Globus pallidus (tissue), 1 donor: ENCODE measurements around the gene HTRA3.

Source experiments
- DNase-seq: peaks from one replicate; pipeline ENCODE4 v3.0.0-alpha.2; 2015; ENCODE audit warnings: low spot score

HTRA3 gene

DNA sequence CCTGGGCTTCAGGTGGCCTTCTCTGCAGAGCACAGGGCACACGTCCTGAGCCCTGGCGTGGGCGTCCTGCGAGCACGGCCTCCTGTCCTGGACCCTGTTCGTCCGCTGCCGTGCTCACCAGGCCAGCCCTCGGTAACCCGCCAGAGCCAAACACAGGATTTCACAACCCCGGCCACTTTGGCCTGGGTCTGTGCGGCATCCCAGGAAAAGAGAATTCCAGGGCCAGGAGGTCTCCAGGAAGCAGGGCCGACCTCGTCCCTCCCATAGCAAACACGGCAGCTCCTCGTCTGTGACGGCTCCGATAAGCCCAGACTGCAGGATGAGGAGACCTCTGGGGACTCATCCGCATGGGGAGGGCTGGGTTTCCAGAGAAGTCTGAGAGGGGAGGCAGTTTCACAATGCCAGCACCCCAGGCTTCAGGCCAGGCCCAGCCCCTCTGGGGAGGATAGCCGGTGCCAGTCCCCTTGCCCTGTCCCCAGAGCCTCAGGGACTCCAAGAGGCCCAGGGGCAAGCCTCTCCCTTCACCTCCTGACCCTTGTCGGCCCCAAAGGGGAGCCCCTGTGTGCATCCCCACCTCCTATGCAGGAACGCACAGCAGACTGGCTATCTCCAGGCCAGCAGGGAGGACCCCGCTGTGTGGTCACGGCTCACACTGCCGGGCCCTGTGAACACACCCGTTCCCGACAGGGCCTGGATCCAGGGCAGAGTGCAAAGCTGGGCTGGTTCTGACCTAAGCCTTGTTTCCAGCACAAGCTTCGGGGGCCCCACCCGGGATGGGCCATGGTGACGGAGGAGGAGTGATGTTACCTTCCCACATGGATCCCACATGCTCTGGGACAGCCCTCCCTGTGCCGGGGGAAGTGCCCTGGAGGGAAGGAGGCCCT is 22.3 kb upstream of the HTRA3 start:
- DNase-seq, result no peak

DNA sequence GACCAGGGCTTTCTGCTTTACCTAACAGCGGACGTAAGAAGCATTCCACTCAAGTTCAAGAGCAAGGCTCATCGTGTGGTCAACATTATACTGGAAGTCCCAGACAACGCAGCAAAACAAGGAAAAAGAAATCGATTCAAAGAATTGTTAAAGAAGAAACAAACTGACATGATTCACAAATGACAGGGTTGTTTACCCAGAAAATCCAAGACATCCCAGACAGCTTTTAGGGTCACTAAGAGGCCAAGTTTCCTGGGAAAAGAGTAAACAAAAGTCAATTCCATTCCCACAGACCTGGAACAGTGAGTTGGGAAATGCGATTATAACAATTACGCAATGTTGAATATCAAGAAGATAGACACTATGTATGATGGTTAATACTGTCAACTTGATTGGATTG is 21.5 kb upstream of the HTRA3 start:
- DNase-seq, result no peak

DNA sequence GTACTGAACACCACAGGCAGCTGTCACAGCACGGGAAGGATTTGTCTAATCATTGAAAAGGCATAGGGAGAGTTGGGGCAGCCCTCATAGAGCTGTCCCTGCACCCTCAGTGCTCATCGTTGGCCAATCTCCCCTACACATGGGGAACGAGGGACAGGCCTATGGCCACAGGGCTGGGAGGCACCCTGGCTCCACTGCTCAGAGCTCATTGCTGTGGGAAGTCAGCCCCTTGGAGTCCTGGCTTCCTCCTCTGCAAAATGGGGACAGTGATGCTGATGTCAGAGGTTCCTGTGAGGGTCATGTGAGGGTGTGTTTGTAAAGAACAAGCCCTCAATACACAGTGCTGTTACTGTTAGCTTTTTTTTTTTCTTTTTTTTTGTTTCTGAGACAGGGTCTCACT is 19.3 kb upstream of the HTRA3 start:
- DNase-seq, result no peak

DNA sequence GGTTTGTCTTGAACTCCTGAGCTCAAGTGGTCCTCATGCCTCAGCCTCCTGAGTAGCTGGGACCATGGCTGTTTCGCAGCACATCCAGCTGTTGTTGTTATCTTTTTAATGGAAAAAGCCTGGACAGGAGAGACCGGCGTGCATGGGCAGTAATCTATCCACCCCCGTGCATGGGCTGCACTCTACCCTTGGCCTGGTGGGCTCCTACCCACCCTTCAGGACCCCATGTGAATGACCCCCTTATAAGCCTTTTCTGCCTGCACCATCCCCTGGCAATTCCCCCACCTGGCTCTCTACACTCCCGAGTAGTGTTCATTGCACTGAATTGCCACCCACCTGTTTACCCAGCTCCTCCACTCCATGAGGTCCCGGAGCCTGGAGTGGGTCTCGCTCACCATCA is 18.9 kb upstream of the HTRA3 start:
- DNase-seq, result no peak

DNA sequence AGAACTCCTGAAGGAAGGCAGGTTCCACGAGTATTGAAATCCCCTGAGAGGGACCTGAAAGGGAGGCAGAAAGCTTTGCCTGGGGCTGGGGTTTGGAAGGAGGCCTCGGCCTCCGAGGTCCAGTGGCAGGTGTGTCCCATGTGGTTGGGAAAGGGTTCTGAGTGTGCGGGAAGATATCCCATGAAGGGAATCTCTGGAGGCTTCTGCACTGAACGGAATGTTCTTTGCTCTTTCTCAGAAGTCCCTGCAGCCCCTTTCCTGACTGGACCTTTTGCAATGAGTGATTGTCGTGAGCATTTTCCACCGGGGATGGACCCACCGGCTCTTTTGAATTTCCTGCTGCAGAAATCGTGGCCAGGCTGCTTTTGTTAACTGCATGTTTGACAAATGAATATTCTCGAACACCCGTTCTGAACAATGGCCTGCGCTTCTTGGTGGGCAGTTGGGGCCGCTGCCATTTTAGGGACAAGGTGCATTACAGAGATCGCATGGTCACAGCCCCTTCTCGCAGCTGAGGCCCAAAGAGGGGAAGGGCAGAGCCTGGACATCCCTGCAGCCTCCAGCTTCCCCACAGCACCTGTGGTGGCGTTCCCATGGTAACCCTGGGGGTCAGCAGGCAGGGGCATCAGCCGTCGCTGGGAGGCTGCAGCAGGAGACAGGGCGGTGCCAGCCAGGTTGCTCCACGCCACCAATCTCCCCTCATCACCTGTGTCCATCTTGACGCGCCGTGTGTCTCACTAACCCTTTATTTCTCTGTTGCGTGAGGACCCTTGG is 18.3 kb upstream of the HTRA3 start:
- DNase-seq, result no peak

DNA sequence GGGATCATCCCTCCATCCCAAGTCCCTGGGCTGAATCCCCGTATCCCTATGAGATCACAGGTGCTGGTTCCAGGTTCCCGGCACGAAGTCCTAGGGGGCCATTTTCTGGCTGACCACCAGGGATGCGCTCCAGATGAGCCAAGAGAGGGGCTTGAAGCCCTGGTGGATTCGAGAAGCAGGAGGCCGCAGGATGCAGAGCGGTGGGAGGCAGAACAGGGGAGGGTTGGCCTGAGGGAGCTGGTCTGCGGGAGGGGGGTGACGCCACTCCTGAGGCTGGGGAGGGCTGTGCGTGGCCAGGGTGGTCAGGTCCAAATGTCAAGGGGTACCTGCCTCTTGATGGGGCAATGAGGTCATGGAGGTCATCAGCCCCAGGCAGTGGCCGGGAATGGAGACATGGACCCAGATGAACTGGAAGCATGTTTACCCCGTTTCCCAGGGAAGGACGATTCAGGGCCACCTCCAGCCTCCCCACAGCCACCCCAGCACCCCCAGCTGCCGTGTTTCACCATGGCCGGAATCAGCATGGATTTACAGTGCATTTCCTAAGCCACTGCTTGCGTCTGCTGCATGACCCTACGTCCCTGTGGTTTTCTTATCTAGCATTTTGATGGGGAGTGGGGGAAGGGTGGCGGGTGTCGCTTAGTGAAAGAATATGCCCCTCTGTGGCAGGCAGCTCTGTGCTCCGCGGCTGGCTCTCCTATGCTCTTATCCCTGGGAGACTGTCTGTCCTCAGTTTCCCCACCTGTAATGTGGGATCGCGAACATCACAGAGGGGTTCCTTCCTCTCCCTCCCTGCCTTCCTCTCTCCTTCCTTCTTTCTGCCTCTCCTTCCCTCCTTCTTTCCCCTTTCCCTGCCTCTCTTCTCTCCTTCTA is 17.0 kb upstream of the HTRA3 start:
- no peak for DNase-seq

DNA sequence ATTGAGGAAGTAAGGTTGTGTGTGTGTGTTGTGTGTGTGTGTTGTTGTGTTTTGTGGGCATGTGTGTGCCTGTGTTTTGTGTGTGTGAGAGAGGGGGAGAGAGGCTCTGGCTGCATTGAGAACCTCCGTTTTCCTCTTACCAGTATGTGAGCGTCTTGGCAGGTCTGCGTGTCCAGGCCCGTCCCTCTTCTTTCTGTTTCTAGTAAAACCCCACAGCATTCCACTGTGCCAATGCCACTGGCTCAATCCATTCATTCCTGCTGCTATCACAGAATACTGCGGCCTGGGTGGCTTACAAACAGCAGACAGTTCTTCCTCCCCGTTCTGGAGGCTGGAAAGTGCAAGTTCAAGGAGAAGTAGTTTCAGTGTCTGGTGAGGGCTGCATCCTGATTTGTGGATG is 15.5 kb upstream of the HTRA3 start:
- DNase-seq, result no peak

DNA sequence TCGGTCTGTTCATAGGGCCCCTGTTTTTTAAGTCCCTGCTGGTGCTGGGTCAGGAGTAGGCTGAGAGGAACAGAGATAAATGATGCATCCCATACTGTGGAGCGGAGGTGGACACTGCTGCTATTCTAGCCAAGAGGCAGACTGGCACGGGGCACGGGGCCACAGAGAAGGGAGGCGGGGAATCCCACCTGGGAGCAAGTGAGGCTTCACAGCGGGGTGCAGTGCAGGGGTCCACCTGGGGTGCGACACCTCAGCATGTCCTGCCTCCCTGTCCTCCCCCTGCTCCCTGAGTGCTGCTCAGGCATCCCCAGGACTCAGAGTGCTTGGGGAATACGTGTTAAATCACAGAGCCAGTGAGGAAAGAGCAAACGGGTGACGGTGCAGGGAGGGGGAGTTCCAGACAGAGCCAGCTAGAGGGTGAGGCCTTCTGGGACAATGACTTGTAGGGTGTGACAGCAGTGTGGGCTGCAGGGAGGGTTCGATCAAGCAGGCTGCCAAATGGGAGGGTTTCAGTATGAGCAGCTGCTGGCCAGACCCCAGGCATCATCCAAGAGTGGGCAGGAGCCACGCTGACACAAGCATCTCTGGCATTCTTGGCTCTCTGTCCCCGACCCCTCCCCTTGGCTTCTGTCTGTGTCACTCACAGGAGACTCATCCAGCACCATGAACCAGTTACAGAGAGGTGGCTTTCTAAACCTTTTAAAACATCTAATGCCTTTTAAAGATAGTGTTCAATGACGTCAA is 13.7 kb upstream of the HTRA3 start:
- DNase-seq, result no peak

DNA sequence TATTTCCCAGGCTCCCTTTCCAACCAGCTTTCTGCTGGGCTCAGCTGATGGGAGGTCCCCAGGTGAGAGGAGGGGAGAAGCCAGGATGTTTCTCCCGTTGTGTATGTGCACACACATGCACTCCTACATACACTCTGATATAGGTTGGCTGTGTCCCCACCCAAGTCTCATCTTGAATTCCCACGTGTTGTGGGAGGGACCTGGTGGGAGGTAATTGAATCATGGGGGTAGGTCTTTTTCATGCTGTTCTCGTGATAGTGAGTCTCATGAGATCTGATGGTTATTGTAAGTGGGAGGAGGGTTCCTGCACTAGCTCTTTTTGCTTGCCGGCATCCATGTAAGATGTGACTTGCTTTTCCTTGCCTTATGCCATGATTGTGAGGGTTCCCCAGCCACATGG is 11.7 kb upstream of the HTRA3 start:
- DNase-seq, result no peak

DNA sequence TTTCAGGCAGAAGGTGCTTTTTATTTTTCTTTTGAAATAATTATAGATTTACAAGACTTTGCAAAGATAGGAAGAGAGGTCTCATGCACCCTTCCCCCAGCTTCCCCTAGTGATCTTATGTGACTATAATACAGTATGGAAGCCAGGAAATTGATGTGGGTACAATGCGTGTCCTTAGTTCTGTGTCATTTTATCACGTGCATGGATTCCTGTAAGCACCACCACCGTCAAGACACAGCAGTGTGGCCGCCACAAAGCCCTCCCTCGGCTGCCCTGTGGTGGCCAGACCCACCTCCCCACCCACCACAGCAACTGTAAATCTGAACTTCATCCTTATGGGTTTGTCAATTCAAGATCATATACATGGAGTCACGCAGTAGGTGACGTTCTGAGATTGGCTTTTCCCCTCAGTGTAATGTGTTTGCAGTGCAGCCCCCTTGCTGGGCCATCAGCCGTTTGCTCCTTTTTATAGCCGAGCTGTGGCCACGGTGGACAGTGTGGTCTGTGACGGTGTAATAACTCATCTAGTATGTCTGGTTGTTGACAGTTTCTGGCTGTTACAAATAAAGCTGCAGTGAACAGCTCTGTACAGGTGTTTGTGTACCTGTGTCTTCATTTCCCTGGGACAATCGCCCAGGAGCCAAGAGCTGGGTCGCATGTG is 10.9 kb upstream of the HTRA3 start:
- DNase-seq, result no peak

DNA sequence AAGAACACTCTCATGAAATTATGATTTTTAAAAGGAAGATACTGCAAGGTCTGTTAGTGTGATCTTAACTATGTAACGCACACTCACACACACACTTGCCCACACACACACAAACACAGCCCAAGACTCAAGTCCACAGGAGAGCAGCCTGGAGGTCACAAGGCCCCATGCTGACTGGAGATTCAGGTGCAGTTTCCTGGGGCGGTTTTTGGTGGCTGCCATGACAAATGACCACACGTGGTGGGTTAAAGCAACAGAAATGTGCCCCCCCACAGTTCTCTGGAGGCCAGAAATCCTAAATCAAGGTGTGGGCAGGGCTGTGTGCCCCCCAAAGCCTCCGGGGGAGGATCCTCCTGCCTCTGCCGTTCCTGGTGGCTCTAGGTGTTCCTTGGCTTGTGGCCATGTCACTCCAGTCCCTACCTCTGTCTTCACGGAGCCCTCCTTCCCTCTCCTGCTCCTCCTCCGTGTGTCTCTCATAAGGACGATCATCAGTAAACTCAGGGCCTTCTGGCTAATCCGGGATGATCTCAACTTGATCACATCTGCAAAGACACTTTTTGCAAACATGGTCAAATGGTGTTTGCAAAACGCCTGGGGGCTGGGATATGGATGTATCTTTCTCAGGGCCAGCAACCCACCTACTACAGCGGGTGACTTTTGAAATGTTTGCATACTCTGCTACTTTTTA is 9.7 kb upstream of the HTRA3 start:
- DNase-seq, result no peak

DNA sequence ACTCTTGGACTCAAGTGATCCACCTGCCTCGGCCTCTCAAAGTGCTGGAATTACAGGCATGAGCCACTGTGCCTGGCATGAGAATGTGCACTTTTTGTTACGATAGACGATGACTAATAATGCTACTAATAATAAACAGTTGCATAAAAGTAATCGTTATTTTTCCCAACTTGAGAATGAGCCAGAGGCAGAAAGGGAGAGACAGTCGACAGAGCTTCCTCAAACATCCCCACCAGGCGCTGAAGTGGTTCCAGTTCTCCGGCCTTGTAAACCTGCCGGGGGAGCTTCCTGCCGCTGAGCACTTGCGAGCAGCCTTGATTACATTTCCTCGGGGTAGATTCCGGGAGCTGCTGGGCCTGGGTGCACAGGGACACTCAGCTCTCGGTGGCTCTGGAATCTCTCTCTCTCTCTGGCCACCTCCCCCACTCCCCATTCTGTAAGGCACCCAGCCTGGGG is 8.9 kb upstream of the HTRA3 start:
- no peak for DNase-seq

DNA sequence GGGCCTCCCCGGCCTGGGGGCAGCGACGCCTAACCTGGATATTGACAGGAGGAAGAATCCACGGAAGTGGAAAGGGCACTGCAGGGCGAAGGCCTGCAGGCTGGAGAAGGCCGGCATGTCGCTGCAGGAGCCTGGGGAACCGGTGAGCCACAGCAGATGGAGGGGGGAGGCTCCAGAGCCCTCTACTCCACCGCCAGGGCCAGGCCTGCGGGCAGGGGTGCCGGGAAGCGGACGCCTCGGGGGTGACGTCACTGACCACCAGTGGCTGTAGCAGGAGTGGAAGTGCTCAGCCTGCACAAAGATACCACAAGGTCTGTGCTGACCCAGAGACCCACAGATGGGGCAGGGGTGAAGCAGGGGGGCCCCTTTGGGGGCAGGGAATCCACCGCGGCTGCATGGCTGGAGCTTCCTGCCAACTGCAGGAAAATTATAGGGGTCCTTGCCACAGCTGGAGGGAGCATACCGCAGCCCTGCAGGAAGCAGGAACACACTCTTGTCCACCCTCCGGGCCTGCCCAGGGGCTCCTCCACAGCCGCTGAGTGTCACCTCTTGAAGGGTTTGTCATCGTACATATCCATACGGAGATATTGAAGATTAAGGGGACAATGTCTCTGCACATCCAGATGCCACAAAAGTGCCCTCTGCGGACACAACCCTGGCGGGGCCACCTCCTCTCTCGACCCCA is 7.6 kb upstream of the HTRA3 start:
- DNase-seq, result no peak

DNA sequence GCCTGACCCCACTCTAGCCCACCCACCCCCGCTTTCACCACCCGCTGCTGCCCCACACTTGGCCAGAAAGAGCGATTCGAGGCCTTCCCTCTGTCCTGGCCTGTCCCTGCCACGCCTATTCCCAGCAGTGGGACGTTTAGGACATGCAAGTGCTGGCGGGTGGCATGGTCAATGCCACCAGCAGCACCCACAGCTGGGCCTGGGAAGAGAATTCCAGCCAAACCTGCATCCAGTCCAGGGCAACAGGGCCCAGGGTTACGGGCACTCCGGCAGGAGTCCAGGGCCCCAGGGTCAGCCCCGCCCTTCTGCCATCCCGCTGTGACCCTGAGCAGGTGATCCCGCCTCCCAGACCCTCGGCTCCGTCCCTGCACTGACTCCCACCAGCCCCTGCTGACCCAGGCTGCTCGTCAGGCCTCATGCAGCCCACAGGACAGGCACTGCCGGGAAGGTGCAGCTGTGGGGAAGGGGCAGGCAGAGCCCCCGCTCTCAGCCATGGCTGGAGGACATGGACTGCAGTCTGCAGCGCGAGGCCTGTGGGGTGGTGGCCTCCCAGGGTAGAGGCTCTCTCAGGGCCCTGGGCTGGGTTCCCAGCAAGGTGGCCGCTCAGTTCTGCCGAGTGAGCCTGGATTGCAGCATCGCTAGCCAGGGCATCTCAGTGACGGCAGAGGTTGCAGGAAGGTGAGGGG is 6.8 kb upstream of the HTRA3 start:
- DNase-seq, result no peak

DNA sequence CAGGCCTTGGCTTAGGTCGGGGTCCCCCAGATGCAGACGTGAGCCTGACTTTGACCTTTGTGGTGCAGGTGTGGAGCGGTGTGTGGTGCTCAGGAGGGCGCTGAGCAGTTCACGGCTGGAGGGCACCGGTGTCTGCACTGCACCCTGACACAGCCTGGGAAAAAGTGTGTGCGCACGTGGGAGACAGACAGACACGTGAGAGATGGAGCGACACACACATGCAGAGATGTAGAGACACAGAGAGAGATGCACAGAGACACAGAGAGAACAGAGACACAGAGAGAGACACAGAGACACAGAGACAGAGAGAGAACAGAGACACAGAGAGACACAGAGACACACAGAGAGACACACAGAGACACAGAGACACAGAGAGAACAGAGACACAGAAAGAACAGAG is 6.2 kb upstream of the HTRA3 start:
- DNase-seq, result no peak

DNA sequence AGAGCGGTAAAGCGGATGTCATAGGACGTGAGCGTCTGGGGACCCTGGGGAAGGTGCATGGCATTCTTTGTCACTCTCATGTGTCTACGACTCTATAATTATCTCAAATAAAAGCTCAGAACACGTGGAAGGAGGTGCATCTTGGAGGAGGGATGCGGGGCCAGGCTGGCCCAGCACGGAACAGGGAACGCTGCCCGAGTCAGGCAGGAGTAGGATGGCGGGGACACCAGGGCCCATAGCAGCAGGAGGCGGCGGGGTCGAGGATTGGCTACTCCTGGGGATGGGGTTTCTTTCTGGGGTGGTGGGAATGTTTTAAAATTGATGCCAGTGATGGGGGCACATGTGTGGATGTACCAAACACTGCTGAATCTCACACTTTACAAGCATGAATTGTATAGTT is 5.4 kb upstream of the HTRA3 start:
- DNase-seq, result no peak

DNA sequence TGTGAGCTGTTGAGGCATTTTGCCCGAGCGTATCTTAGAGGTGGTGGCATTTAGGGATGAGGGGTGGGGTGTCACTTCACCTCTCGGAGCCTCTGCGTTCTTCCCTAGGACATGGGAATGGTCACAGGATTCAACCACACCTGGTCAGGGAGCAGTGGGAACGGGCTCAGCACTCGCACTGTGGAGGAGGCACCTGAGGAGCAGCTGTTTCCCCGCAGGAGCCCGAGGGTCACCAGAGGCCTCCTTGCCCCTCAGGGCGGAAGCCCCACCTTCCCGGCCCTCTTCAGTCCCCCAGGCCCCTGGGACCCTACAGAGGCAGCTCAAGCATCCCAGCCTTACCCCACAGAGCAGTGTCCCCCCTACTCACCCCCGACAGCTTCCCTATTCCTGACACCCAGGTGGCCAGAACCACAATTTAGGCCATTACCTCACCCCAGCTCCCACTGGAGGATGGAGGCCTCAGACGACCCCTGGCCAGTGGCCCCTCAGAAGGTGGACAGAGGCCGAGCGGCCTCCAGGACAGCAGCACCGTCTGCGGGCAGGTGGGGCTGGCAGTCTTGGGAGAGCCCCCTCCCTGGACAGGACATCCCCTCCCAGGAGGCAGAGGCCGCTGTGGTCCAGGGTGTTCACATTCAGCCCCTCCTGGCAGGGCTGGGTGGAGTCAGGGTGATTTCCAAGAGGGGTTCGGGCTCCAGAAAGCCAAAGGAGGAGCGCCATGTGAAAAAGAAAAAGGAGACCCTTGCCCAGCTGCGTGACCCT is 4.2 kb upstream of the HTRA3 start:
- no peak for DNase-seq

DNA sequence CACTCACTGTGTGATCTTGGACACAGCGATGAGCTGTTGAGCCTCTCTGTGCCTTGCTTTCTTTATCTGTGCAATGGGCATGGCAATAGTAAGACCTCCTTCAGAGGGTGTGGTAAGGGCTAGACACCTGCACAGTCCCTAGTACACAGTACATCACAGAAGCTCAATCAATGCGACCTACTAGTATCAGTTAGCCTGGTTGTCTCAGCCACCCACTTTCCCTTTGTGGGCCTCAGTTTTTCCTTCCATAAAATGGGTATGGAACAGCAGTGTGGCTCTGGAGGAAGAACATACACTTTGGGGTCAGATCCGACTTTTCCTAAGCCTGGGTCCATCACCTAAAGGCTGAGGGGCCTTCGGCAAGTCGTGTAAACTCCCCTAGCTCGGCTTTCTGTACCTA is 3.5 kb upstream of the HTRA3 start:
- no peak for DNase-seq

DNA sequence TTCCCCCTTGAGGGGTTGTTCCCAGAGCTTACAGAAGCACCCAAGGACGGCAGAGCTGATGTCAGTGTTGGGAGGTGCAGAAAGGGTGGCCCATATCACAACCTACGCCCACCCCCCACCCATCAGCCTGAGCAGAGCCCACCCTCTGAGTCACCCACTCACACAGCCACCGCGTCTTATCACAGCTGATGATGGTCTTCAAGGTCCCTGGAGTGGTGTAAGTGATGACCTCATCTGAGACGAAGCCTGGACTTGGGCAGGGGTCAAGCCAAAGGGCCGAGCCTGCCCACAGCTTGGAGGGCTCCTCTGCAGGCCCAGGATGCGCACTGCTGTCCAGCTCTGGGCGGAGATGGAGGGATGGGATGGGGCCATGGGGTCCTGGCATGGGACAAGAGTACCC is 3.0 kb upstream of the HTRA3 start:
- no peak for DNase-seq
